ENCODE measurements around the gene APOC3. TPM values are rescaled to one million over a fixed set of nuclear protein-coding genes. Genes with fewer than 3 reads are reported as not detected.

Gene APOC3
- total RNA-seq, 1 experiment from 2014 or later, result 2.5 TPM

GRCh38 chr11:116791002-116791812 lies 38.5 kb upstream of the APOC3 start:
- no peaks in the 10 kb centered on the region for H3K9me3 Mint-ChIP-seq
- CTCF ChIA-PET, result interaction anchor here (0.6 to 8.7 kb wide), 59 partner anchors 9 to 440 kb away, joined by 3 to 358 read pairs (median 5); partner anchors contain the start of genes APOA1, APOA4, APOC3 and BUD13
- peak; percentile 89 for ATAC-seq
- peak overlapping the region; percentile 40 for H3K4me3 Mint-ChIP-seq
- H3K36me3 Mint-ChIP-seq, result peaks cover 10% of the 10 kb centered on the region; the same call in 1 of the 2 replicates
- peaks cover 26% of the 10 kb centered on the region for H3K27me3 Mint-ChIP-seq (ENCODE audit: low read depth)
- H3K27ac Mint-ChIP-seq, result no peak overlapping the region
- H3K4me1 Mint-ChIP-seq, result peaks cover 24% of the 10 kb centered on the region
- POLR2A ChIA-PET, result interaction anchor here (0.5 to 1.2 kb wide), 4 partner anchors 35 to 529 kb away, joined by 3 to 8 read pairs (median 4); partner anchors contain the start of gene SIK3
- peak; percentile 95 for DNase-seq (ENCODE audit: low spot score)
- TF ChIP-seq TEAD4 (CRISPR knock-in tag; IDR thresholded peaks at IDR 0.05) (no peak), E2F5 (CRISPR knock-in tag; IDR thresholded peaks at IDR 0.05) (no peak), PRRX2 (CRISPR knock-in tag; IDR thresholded peaks at IDR 0.05) (no peak), SMAD3 (CRISPR knock-in tag; IDR thresholded peaks at IDR 0.05; ENCODE audit: borderline replicate concordance) (no peak), OVOL2 (CRISPR knock-in tag; IDR thresholded peaks at IDR 0.05; ENCODE audit: borderline replicate concordance) (no peak), ESRRA (CRISPR knock-in tag; IDR thresholded peaks at IDR 0.05; ENCODE audit: borderline replicate concordance) (no peak), EMX1 (CRISPR knock-in tag; IDR thresholded peaks at IDR 0.05) (no peak), IRF2 (CRISPR knock-in tag; IDR thresholded peaks at IDR 0.05; ENCODE audit: borderline replicate concordance, low read depth) (no peak), MAX (CRISPR knock-in tag; IDR thresholded peaks at IDR 0.05) (peak; percentile 62; the same call in 1 of the 2 replicates), MLX (CRISPR knock-in tag; IDR thresholded peaks at IDR 0.05) (no peak), SP1 (CRISPR knock-in tag; conservative IDR thresholded peaks at IDR 0.05) (no peak), SMAD4 (CRISPR knock-in tag; IDR thresholded peaks at IDR 0.05) (no peak), RELA (CRISPR knock-in tag; IDR thresholded peaks at IDR 0.05; ENCODE audit: borderline replicate concordance) (no peak), ARID4B (CRISPR knock-in tag; IDR thresholded peaks at IDR 0.05; ENCODE audit: borderline replicate concordance) (0 out of 2 replicates have a peak, but pooled peaks have one; percentile 43), GABPB1 (CRISPR knock-in tag; IDR thresholded peaks at IDR 0.05) (0 out of 2 replicates have a peak, but pooled peaks have one; percentile 46), ZNF512 (CRISPR knock-in tag; IDR thresholded peaks at IDR 0.05; ENCODE audit: borderline replicate concordance) (no peak), JAZF1 (CRISPR knock-in tag; IDR thresholded peaks at IDR 0.05) (no peak), JUN (CRISPR knock-in tag; IDR thresholded peaks at IDR 0.05) (no peak), ZMAT4 (CRISPR knock-in tag; IDR thresholded peaks at IDR 0.05) (no peak), CTCF (IDR thresholded peaks at IDR 0.05) (peak; percentile 94), HMGXB4 (CRISPR knock-in tag; IDR thresholded peaks at IDR 0.05) (0 out of 2 replicates have a peak, but pooled peaks have one; percentile 53), ZNF138 (CRISPR knock-in tag; conservative IDR thresholded peaks at IDR 0.05) (no peak), KAT7 (CRISPR knock-in tag; IDR thresholded peaks at IDR 0.05; ENCODE audit: borderline replicate concordance) (no peak)

All from WTC11 (cell line).